Epithelial cell of prostate (primary cell): ENCODE measurements around the gene GDF7.
A peak's percentile ranks its signal among the peaks of the same experiment; 100 is the strongest.

Source experiments
- DNase-seq: peaks from one replicate; pipeline ENCODE4 v3.0.0-alpha.2; 2011; ENCODE audit warnings: low read depth, low spot score
- H3K27ac ChIP-seq: fragments of 450-650 bp; 2 replicates; pipeline ENCODE4 v1.5.1; 2017; ENCODE audit warnings: mild to moderate bottlenecking

The GDF7 gene

GRCh38 chr2:20666304-20667150 lies at the start of gene GDF7:
Gene GDF7, plus strand, starts transcription at chr2:20667144. Its CDS starts 96 bp downstream, at chr2:20667240.
- no peak within 1 kb of the TSS for H3K27ac ChIP-seq
- DNase-seq: no peak

- peak; percentile 33 for DNase-seq
- H3K27ac ChIP-seq: no peak overlapping the region
These were observed 49.0 kb upstream of the GDF7 start for GRCh38 chr2:20617892-20618467.

GRCh38 chr2:20618468-20618885 lies 48.5 kb upstream of the GDF7 start:
- no peak for DNase-seq
- H3K27ac ChIP-seq: no peak overlapping the region

- no peak overlapping the region for H3K27ac ChIP-seq
- DNase-seq: no peak
These were observed 47.9 kb upstream of the GDF7 start for GRCh38 chr2:20618886-20619521.

GRCh38 chr2:20619624-20620024 lies 47.3 kb upstream of the GDF7 start:
- no peak overlapping the region for H3K27ac ChIP-seq
- DNase-seq: no peak

- no peak overlapping the region for H3K27ac ChIP-seq
- no peak for DNase-seq
These were observed 46.7 kb upstream of the GDF7 start for GRCh38 chr2:20620271-20620681.

GRCh38 chr2:20620696-20621365 lies 46.1 kb upstream of the GDF7 start:
- no peak overlapping the region for H3K27ac ChIP-seq
- DNase-seq: no peak

- DNase-seq: no peak
- H3K27ac ChIP-seq: no peak overlapping the region
These were observed 45.3 kb upstream of the GDF7 start for GRCh38 chr2:20621366-20622295.

- no peak overlapping the region for H3K27ac ChIP-seq
- no peak for DNase-seq
These were observed 44.7 kb upstream of the GDF7 start for GRCh38 chr2:20622296-20622686.

- H3K27ac ChIP-seq: no peak overlapping the region
- no peak for DNase-seq
These were observed 44.2 kb upstream of the GDF7 start for GRCh38 chr2:20622731-20623130.

- DNase-seq: no peak
- H3K27ac ChIP-seq: no peak overlapping the region
These were observed 43.7 kb upstream of the GDF7 start for GRCh38 chr2:20623241-20623640.

GRCh38 chr2:20623741-20624155 lies 43.2 kb upstream of the GDF7 start:
- DNase-seq: no peak
- no peak overlapping the region for H3K27ac ChIP-seq

- no peak overlapping the region for H3K27ac ChIP-seq
- no peak for DNase-seq
These were observed 42.6 kb upstream of the GDF7 start for GRCh38 chr2:20624156-20624883.

- no peak overlapping the region for H3K27ac ChIP-seq
- no peak for DNase-seq
These were observed 42.0 kb upstream of the GDF7 start for GRCh38 chr2:20624884-20625485.

- no peak overlapping the region for H3K27ac ChIP-seq
- DNase-seq: no peak
These were observed 41.2 kb upstream of the GDF7 start for GRCh38 chr2:20625491-20626391.

- no peak overlapping the region for H3K27ac ChIP-seq
- no peak for DNase-seq
These were observed 40.6 kb upstream of the GDF7 start for GRCh38 chr2:20626392-20626697.

- DNase-seq: no peak
- no peak overlapping the region for H3K27ac ChIP-seq
These were observed 40.0 kb upstream of the GDF7 start for GRCh38 chr2:20626698-20627513.
